Omental fat pad (tissue), 4 donors: ENCODE results near the gene RBM34. TPM values are rescaled to one million over a fixed set of nuclear protein-coding genes. Genes with fewer than 3 reads are reported as not detected.

Source experiments
- ATAC-seq: fragments of 150-250 bp; one replicate; pipeline ENCODE4 v1.9.1; 2016; ENCODE audit warnings: mild to moderate bottlenecking, moderate library complexity; ENCODE audit not compliant: low FRiP score
- DNase-seq: peaks from one replicate; pipeline ENCODE4 v3.0.0-alpha.2; 2019; ENCODE audit warnings: low spot score
- total RNA-seq, 4 donors: library from RNA; depleted of rRNA; stranded (reverse); fragments of >200 nt; gene quantifications; one replicate each; pipeline ENCODE4 v1.1.0, GENCODE V29; 2016
- TF ChIP-seq, protein P1 (sequence below), 3 donors: fragments of 450-650 bp; IDR thresholded peaks; one replicate each; pipeline ENCODE4 v1.5.1; 2016 to 2017; ENCODE audit warnings: antibody characterized with exemption in 3 of 3, mild to moderate bottlenecking in 3 of 3, moderate library complexity in 2 of 3

RBM34 gene
- total RNA-seq, 4 donors from 2014 or later = 34.0 to 39.3 (median 36.5) TPM

DNA sequence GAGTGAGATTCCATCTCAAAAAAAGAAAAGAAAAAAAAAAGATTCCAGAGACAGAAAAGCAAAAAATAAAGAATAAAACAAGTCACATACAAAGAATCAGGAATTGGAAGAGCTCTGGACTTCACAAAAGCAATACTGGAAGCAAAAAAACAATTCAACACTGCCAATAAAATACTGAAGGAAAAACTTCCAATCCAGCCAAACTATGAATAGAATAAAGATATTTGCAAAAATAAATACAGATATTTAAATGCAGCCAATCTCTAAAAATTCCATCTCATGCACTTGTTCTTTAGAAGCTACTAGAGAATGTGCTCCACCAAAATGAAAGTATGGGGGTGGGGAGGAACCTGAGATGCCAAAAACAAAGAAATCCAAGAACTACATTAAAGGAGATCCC is 29.4 kb upstream of the RBM34 start:
- no peak for DNase-seq
- TF ChIP-seq, protein P1, sequence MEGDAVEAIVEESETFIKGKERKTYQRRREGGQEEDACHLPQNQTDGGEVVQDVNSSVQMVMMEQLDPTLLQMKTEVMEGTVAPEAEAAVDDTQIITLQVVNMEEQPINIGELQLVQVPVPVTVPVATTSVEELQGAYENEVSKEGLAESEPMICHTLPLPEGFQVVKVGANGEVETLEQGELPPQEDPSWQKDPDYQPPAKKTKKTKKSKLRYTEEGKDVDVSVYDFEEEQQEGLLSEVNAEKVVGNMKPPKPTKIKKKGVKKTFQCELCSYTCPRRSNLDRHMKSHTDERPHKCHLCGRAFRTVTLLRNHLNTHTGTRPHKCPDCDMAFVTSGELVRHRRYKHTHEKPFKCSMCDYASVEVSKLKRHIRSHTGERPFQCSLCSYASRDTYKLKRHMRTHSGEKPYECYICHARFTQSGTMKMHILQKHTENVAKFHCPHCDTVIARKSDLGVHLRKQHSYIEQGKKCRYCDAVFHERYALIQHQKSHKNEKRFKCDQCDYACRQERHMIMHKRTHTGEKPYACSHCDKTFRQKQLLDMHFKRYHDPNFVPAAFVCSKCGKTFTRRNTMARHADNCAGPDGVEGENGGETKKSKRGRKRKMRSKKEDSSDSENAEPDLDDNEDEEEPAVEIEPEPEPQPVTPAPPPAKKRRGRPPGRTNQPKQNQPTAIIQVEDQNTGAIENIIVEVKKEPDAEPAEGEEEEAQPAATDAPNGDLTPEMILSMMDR (IDR thresholded peaks at IDR 0.05) = no peak
- no peak for ATAC-seq

- no peak for DNase-seq
- TF ChIP-seq, protein P1 (IDR thresholded peaks at IDR 0.05) = no peak
- no peak for ATAC-seq
These were observed 26.3 kb upstream of the RBM34 start for GRCh38 chr1:235187316-235187715.

DNA sequence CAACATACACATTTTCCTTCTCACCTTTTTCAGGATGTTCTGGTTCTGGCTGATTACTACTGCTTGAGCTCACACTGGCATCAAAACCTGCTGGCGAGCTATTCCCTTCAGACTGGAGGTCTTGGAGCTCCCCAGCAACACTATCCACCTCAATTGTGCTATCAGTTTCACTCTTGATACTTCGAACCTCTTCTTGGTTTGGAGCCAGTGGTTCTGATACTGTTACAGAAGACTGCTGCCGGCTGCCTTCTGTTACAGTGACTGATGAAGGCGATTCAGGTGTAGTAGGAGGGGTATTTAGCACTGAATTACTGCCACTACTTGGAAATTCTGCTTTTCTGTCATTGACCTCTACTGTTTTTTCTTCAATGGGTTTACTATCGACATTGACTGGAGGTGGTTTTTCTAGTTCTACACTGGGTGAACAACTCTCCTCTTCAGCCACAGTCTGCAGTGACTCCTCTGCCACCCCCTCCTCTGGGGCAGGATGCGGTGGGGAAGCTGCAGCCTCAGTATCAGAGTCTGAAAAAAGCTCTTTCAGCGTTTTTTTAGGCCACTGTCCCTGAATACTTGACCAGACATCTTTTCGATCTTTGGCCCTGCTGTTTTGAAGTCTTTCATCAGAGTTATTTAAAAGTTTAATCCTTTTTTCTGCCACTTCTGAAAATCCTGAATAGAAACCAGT is 20.7 kb upstream of the RBM34 start:
- ATAC-seq (no peak), DNase-seq (no peak)
- TF ChIP-seq, protein P1 (IDR thresholded peaks at IDR 0.05) = no peak

DNA sequence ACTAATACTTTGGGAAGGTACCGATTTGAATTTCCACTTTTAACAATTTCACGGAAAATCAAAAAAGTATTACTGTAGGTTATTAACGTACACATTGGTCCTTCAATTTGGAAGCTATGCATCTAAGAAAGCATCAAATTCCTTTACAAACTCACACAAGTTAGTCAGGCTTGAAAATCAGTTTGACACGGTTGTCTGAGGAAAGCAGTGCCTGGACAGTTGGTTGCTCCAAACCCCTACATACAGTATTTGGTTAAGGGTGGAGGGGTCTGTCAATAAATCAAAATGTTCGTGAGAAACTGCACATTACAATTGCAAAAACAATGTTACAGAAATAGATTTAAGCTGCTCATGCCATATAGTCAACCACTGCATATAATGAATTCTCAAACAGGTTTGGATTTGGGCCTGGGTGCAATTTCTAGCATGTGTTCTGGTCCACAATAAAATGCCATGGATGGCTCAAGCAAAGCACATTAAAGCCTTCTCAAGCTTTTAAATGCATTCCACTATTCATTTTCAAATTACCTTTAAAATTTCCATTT is 19.9 kb upstream of the RBM34 start:
- ATAC-seq (no peak), DNase-seq (no peak)
- TF ChIP-seq, protein P1 (IDR thresholded peaks at IDR 0.05) = no peak

DNA sequence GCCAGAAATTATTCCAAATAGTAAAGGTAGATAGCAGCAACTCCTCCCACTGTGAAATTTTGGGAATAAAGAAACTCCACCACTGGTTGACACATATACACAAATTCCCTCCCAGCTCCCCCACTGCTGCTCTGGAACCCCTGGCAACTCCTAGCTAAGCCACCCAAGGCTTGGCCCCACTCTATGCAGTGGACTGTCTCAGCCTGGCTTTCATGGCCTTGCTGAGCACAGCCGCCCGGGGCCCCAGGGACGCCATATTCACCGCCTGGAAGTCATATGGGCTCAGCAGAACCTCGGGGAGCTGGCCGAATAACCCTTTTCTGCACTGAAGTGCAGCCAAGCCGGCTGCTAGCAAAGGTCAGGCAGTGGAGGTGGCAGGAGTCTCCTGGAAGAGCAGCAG is 15.4 kb upstream of the RBM34 start:
- no peak for ATAC-seq

GRCh38 chr1:235169986-235170385 is 8.9 kb upstream of the RBM34 start:
- TF ChIP-seq, protein P1 (IDR thresholded peaks at IDR 0.05) = no peak
- DNase-seq (no peak), ATAC-seq (no peak)

More for the DNA sequence above, 15.4 kb upstream of the RBM34 start:
- DNase-seq = no peak
- TF ChIP-seq, protein P1 (IDR thresholded peaks at IDR 0.05) = no peak

DNA sequence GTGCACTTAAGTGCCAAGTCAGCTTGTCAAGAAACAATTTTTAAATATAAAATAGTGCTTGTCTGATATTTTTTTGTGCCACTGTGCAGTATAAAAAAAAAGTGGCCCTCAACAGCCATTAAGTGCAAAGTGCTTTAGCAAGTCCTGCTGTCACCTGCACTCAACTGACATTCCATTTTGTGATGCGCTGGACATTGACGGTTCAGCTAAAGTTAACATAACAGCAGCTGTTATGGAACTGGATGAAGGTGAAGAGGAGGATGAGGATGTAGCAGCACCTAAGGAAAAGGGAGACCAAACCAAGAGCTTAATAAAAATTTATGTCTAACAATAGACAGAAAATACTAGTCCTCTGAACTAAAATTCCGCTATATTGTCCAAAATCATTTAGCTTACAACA is 7.3 kb upstream of the RBM34 start:
- DNase-seq = no peak
- TF ChIP-seq, protein P1 (IDR thresholded peaks at IDR 0.05) = no peak
- no peak for ATAC-seq
